ENCODE results near the gene DPY19L2. TPM values are rescaled to one million over a fixed set of nuclear protein-coding genes. Genes with fewer than 3 reads are reported as not detected.
"Not testable (repeated sequence)": the region's sequence is repeated elsewhere in the genome, so short reads cannot be mapped to it uniquely, and the experiment has no call there.

The DPY19L2 gene
- total RNA-seq, 6 experiments from 2014 or later, result 0.06 to 0.29 (median 0.24) TPM; not detected in 2

DNA sequence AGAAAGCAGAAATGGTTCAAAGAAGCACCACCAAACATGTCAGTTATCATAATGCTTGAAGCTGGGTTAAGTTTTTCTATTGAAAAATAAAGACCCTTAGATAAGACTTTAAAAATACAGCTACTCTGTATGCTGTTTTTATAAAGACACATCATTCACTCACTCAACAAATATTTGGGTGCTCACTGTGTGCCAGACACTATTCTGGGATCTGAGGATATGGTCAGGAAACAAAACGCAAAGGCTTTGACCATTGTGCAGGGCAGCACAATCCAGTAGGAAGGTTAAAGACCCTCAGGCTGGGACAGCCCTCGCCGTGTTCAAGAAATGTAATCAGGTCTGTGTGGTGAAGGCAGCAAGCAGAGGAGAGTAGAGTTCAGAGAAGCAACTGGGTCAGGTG lies 38.0 kb upstream of the DPY19L2 start:
- DNase-seq (no peak), ATAC-seq (no peak)
- Histone ChIP-seq H3K36me3 (no peaks in the 10 kb centered on the region), H3K4me1 (no peaks in the 10 kb centered on the region), H3K4me3 (no peak overlapping the region), H3K27me3 (no peaks in the 10 kb centered on the region), H3K9me3 (no peaks in the 10 kb centered on the region), H3K27ac (no peak overlapping the region)
- intact Hi-C loops (cut with DNase I), result no loop called here
- TF ChIP-seq, protein P1, sequence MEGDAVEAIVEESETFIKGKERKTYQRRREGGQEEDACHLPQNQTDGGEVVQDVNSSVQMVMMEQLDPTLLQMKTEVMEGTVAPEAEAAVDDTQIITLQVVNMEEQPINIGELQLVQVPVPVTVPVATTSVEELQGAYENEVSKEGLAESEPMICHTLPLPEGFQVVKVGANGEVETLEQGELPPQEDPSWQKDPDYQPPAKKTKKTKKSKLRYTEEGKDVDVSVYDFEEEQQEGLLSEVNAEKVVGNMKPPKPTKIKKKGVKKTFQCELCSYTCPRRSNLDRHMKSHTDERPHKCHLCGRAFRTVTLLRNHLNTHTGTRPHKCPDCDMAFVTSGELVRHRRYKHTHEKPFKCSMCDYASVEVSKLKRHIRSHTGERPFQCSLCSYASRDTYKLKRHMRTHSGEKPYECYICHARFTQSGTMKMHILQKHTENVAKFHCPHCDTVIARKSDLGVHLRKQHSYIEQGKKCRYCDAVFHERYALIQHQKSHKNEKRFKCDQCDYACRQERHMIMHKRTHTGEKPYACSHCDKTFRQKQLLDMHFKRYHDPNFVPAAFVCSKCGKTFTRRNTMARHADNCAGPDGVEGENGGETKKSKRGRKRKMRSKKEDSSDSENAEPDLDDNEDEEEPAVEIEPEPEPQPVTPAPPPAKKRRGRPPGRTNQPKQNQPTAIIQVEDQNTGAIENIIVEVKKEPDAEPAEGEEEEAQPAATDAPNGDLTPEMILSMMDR (IDR thresholded peaks at IDR 0.05), result no peak
- TF ChIP-seq POLR2A (IDR thresholded peaks at IDR 0.05), result no peak
- WGBS (ENCODE audit: insufficient coverage, low coverage, low lambda C conversion rate, missing lambda C conversion rate), result 73% methylated on average over 2 of the region's 3 CpGs

DNA sequence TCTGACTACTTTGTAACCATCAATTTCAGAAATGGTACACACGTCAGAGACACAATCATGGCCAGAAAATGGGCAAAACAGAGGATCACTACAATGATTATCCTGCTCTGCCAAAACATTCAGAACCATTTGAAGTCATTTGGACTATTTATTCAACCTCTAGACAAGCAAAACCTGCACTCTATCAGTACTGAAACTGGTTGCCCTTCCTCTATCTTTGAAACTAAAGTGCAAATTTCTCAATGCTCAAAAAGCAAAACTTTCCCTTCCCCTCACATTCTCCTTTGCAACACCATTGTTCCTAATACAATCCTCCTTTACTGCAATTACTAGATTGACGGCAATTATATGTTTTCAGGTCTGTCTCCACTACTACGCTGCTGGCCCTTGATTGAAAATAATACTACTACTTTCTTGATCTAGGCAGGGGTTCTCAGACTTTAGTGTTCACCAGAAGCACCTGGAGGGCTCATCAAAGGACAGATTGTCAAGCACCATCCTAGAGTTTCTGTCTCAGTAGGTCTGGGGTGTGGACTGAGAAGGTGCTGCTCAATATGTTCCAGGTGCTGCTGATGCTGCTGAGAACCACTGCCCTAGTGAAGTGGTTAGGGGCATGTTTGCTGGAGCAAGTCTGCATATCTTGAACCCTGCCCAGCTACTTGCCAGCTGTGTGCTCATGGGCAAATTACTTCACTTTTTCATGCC lies 31.5 kb upstream of the DPY19L2 start:
- ATAC-seq; DNase-seq; H3K27ac ChIP-seq; intact Hi-C loops (cut with DNase I); H3K4me3 ChIP-seq; H3K27me3 ChIP-seq; H3K36me3 ChIP-seq; H3K4me1 ChIP-seq; H3K9me3 ChIP-seq: not testable (repeated sequence)
- 63% methylated on average over 3 of the region's 3 CpGs for WGBS (ENCODE audit: insufficient coverage, low coverage, low lambda C conversion rate, missing lambda C conversion rate)

DNA sequence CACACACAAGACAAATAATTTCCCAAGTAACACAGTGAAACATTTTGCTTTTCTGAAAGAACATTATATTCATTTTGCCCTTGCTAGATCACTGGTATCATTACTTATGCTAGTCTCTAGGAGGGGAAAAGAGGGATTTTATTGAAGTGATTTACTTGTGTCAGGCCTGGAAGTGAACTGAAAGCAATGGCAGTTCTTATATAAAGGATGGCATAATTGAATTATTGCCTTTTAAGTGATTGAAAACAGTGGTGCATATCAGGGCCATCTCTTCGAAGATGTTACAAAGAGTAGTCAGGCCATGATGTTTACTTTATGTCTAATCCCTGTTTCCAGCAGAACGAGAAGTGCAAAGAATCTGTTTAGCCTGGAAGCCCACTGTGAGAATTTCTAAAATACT lies 30.7 kb upstream of the DPY19L2 start:
- H3K4me3 ChIP-seq; H3K36me3 ChIP-seq; DNase-seq; H3K4me1 ChIP-seq; intact Hi-C loops (cut with DNase I); H3K27ac ChIP-seq; H3K9me3 ChIP-seq; H3K27me3 ChIP-seq; ATAC-seq: not testable (repeated sequence)
- 50% methylated on average over 1 of the region's 2 CpGs for WGBS (ENCODE audit: insufficient coverage, low coverage, low lambda C conversion rate, missing lambda C conversion rate)

DNA sequence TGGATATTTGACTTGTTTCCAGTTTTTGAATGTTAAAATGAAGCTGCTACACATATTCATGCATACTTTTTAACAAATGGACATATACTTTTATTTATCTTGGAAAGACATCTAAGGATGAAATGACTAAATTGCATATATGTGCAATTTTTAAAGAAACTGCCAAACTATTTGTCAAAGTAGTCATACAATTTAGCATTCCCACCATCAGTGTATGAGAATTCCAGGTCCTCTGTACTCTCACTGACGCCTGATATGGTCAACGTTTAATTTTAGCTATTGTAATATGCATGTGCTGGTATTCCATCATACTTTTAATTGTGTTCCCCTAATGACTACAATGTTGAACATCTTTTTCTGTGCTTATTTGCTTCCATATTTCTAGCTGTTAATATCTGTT lies 22.5 kb upstream of the DPY19L2 start:
- intact Hi-C loops (cut with DNase I); H3K9me3 ChIP-seq; H3K27ac ChIP-seq; ATAC-seq; H3K27me3 ChIP-seq; H3K36me3 ChIP-seq; H3K4me1 ChIP-seq; DNase-seq; H3K4me3 ChIP-seq: not testable (repeated sequence)
- WGBS (ENCODE audit: insufficient coverage, low coverage, low lambda C conversion rate, missing lambda C conversion rate), result 72% methylated on average over 2 of the region's 2 CpGs

DNA sequence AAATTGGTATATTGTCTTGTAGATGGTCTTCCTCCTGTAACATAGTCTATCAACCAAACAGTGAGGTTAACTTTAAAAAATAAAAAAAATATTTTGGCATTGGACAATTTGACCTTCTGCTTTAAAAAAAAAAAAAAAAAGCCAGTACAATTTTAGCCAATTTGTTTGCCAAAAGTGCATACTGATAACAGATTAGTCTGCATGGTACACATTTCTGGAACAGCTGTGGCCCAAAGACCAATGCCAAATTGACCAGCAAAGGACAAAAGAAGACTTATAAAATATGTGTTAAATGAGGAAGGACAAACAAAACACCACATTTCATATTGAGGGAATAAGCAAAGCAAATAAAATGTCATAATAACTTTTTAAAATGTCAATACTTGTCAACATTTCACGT lies 20.8 kb upstream of the DPY19L2 start:
- H3K27ac ChIP-seq; intact Hi-C loops (cut with DNase I); H3K27me3 ChIP-seq; H3K4me3 ChIP-seq; H3K36me3 ChIP-seq; DNase-seq; H3K4me1 ChIP-seq; H3K9me3 ChIP-seq; ATAC-seq: not testable (repeated sequence)
- WGBS (ENCODE audit: insufficient coverage, low coverage, low lambda C conversion rate, missing lambda C conversion rate), result 47% methylated on average over 1 of the region's 1 CpG

DNA sequence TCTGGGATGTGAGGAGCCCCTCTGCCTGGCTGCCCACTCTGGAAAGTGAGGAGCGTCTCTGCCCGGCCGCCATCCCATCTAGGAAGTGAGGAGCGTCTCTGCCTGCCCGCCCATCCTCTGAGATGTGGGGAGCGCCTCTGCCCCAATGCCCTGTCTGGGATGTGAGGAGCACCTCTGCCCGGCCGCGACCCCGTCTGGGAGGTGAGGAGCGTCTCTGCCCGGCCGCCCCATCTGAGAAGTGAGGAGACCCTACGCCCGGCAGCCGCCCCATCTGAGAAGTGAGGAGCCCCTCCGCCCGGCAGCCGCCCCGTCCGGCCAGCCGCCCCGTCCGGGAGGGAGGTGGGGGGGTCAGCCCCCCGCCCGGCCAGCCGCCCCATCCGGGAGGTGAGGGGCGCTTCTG lies 18.3 kb upstream of the DPY19L2 start:
- H3K27me3 ChIP-seq; H3K9me3 ChIP-seq; H3K4me1 ChIP-seq; H3K36me3 ChIP-seq; ATAC-seq; DNase-seq; H3K4me3 ChIP-seq; intact Hi-C loops (cut with DNase I); H3K27ac ChIP-seq: not testable (repeated sequence)
- 100% methylated on average over 8 of the region's 29 CpGs for WGBS (ENCODE audit: insufficient coverage, low coverage, low lambda C conversion rate, missing lambda C conversion rate)

DNA sequence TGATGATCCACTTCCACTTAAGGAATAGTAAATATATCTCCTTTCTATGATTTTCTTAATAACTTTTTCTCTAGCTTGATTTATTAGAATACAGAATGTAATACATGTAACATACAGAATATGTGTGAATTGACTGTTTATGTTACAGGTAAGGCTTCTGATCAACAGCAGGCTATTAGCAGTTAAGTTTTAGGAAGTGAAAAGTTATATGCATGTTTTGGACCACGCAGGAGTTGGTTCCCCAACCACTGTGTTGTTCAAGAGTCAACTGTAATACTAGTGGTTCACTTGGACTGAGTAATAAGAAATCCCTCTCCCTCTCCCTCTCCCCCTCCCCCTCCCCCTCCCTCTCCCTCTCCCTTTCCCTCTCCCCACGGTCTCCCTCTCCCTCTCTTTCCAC lies 17.5 kb upstream of the DPY19L2 start:
- H3K27ac ChIP-seq; H3K36me3 ChIP-seq; H3K27me3 ChIP-seq; intact Hi-C loops (cut with DNase I); ATAC-seq; H3K4me3 ChIP-seq; DNase-seq; H3K9me3 ChIP-seq; H3K4me1 ChIP-seq: not testable (repeated sequence)
- WGBS (ENCODE audit: insufficient coverage, low coverage, low lambda C conversion rate, missing lambda C conversion rate), result 55% methylated on average over 2 of the region's 2 CpGs

DNA sequence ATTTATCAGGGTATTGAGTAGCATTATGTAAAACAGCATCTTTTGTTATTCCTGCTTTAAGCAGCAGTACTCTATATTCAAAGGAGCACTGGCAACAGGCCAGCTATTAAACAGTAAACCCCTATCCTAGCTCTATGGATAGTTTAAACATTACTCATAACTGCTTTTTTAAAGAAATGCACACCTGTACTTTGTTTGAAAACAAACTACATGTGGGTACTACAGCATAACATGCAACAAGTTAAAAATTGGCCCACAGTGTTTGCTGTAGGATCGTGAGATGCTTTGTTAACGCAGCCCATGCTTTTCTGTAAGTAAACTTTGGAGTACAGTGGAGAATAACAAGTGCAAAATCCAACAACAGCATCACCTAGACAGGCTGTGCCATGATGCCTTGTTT lies 14.3 kb upstream of the DPY19L2 start:
- intact Hi-C loops (cut with DNase I); DNase-seq; H3K27me3 ChIP-seq; H3K4me3 ChIP-seq; H3K36me3 ChIP-seq; H3K4me1 ChIP-seq; H3K27ac ChIP-seq; H3K9me3 ChIP-seq; ATAC-seq: not testable (repeated sequence)
- 43% methylated on average over 2 of the region's 2 CpGs for WGBS (ENCODE audit: insufficient coverage, low coverage, low lambda C conversion rate, missing lambda C conversion rate)

DNA sequence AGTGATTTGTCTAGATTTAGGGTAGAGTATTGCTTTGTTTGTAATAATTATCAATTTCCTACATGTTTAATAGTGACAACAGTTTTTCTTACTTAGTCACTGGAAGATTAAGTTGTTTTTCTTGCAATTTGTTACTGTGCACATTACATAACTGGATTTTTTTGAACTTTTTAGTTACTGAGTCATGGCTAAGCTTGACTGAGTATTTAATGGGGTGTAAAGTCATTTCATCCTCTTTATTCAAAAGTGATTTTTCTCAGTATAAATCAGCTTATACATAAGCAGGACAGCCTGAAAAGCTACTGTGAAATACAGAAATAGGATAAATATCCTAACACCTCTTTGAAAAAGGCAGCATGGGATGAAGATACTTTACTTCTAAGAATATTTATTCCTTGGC lies 12.5 kb upstream of the DPY19L2 start:
- DNase-seq; H3K27ac ChIP-seq; ATAC-seq; H3K36me3 ChIP-seq; intact Hi-C loops (cut with DNase I); H3K4me1 ChIP-seq; H3K4me3 ChIP-seq; H3K27me3 ChIP-seq; H3K9me3 ChIP-seq: not testable (repeated sequence)

Data from right lobe of liver (tissue), 6 donors.